ENCODE measurements around the gene SLC45A2.
"Not testable (repeated sequence)": the region's sequence is repeated elsewhere in the genome, so short reads cannot be mapped to it uniquely, and the experiment has no call there.

The SLC45A2 gene

DNA sequence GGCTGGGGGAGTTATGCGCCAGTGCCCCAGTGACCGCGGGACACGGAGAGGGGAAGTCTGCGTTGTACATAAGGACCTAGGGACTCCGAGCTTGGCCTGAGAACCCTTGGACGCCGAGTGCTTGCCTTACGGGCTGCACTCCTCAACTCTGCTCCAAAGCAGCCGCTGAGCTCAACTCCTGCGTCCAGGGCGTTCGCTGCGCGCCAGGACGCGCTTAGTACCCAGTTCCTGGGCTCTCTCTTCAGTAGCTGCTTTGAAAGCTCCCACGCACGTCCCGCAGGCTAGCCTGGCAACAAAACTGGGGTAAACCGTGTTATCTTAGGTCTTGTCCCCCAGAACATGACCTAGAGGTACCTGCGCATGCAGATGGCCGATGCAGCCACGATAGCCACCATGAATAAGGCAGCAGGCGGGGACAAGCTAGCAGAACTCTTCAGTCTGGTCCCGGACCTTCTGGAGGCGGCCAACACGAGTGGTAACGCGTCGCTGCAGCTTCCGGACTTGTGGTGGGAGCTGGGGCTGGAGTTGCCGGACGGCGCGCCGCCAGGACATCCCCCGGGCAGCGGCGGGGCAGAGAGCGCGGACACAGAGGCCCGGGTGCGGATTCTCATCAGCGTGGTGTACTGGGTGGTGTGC lies 48.0 kb downstream of the SLC45A2 start, which contains the start of gene RXFP3:
Gene RXFP3, plus strand, starts transcription at position 6 of the 636 bp plus-strand sequence. Its CDS starts 355 bp downstream, at position 361.
- Mint-ChIP-seq H3K27me3 (ENCODE audit: low read depth) (peaks cover 68% of the 10 kb centered on the region), H3K27ac (no peak within 1 kb of the TSS), H3K4me3 (no peak within 1 kb of the TSS), H3K9me3 (no peaks in the 10 kb centered on the region), H3K36me3 (ENCODE audit: low read depth) (no peaks in the 10 kb centered on the region), H3K4me1 (ENCODE audit: low read depth) (no peaks in the 10 kb centered on the region)

GRCh38 chr5:33936004-33936380 lies 48.5 kb downstream of the SLC45A2 start:
- Mint-ChIP-seq H3K27ac (no peak overlapping the region), H3K4me3 (no peak overlapping the region), H3K36me3 (ENCODE audit: low read depth) (no peaks in the 10 kb centered on the region), H3K9me3 (no peaks in the 10 kb centered on the region), H3K4me1 (ENCODE audit: low read depth) (no peaks in the 10 kb centered on the region), H3K27me3 (ENCODE audit: low read depth) (peaks cover 66% of the 10 kb centered on the region)

- Mint-ChIP-seq H3K4me3 (no peak overlapping the region), H3K27me3 (ENCODE audit: low read depth) (peaks cover 55% of the 10 kb centered on the region), H3K4me1 (ENCODE audit: low read depth) (no peaks in the 10 kb centered on the region), H3K36me3 (ENCODE audit: low read depth) (no peaks in the 10 kb centered on the region), H3K27ac (no peak overlapping the region), H3K9me3 (no peaks in the 10 kb centered on the region)
These were observed 50.3 kb downstream of the SLC45A2 start for GRCh38 chr5:33934176-33934575.

DNA sequence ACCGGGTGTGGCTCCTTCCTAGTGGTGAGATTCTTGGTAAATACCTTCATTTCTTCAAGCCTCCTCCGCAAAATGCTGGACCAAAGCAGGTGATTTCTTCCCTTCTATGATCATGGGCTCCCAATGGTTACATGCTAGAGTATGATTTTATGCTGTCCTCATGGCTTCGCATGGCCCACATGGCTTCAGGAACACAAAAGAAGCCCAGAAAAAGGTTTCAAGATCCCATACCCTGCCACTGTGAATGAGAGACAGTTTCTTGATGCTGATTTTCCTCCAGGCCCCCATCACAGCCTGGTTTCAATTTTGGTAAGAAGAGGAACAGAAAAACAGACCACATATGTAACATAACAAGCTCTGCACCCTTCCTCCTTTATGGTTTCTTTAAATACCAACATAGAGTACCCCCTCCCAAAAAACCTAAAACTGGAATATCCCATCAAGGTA lies 50.7 kb downstream of the SLC45A2 start:
- H3K4me1 Mint-ChIP-seq (ENCODE audit: low read depth), result no peaks in the 10 kb centered on the region
- H3K9me3 Mint-ChIP-seq, result no peaks in the 10 kb centered on the region
- no peaks in the 10 kb centered on the region for H3K36me3 Mint-ChIP-seq (ENCODE audit: low read depth)
- H3K27me3 Mint-ChIP-seq (ENCODE audit: low read depth), result peaks cover 52% of the 10 kb centered on the region
- H3K27ac Mint-ChIP-seq, result no peak overlapping the region
- H3K4me3 Mint-ChIP-seq, result no peak overlapping the region

- Mint-ChIP-seq H3K4me3 (no peak overlapping the region), H3K9me3 (no peaks in the 10 kb centered on the region), H3K27ac (no peak overlapping the region), H3K36me3 (ENCODE audit: low read depth) (no peaks in the 10 kb centered on the region), H3K4me1 (ENCODE audit: low read depth) (no peaks in the 10 kb centered on the region), H3K27me3 (ENCODE audit: low read depth) (peaks cover 27% of the 10 kb centered on the region)
These were observed 53.4 kb downstream of the SLC45A2 start for GRCh38 chr5:33931136-33931535.

DNA sequence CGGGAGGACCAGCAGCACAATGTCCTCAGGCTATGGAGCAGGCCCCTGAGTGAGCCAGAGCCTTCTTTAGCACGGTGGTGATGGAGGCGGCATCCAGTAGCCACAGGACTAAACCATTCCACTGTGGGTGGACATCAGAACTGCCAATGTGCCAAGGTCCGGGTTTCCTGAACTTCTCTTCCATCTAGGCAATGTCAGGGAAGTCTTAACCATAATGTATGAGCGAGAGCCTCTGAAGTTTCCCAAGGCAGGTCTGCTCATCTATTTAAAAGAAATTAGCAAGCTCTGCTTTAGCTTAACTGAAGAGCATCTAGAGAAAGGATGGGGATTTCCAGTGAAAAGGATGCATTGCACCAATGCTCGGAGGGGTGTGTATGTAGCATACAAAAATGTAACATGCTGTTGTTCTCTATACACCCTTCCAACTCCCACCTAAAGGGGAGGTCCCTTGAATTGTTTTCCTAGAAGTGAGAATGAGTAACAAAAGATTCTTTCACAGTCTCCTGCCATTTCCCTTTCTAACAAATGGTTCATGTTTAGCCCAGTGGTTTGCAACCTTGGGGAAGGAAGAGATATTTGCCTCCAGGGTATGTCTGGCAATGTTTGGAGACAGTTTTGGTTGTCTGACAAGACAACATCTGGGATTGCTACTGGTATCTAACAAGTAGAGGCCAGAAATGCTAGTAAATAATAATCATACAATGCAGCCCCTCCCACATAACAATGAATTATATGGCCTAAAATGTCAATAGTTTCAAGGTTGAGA lies 54.4 kb downstream of the SLC45A2 start:
- Mint-ChIP-seq H3K9me3 (no peaks in the 10 kb centered on the region), H3K36me3 (ENCODE audit: low read depth) (no peaks in the 10 kb centered on the region), H3K4me1 (ENCODE audit: low read depth) (no peaks in the 10 kb centered on the region), H3K27me3 (ENCODE audit: low read depth) (peaks cover 17% of the 10 kb centered on the region), H3K4me3 (no peak overlapping the region), H3K27ac (no peak overlapping the region)

DNA sequence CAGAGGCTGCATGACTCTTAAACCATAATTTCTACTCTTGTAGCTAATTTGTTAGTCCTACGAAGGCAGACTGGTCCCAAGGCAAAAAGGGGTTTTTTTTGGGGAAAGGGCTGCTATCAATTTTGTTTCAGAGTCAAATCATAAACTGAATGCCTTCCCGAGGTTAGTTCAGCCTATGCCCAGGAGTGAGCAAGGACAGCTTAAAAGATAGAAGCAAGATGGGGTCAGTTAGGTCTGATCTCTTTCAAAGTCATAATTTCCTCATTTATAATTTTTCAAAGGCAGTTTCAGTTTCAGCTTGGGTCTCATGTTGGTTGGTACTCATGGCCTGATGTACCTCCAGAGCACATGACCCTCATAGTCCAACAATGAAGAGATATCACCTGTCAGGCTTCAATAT lies 56.2 kb downstream of the SLC45A2 start:
- no peaks in the 10 kb centered on the region for H3K9me3 Mint-ChIP-seq
- no peaks in the 10 kb centered on the region for H3K36me3 Mint-ChIP-seq (ENCODE audit: low read depth)
- no peaks in the 10 kb centered on the region for H3K4me1 Mint-ChIP-seq (ENCODE audit: low read depth)
- peaks cover 10% of the 10 kb centered on the region for H3K27me3 Mint-ChIP-seq (ENCODE audit: low read depth)
- H3K4me3 Mint-ChIP-seq, result no peak overlapping the region
- no peak overlapping the region for H3K27ac Mint-ChIP-seq

DNA sequence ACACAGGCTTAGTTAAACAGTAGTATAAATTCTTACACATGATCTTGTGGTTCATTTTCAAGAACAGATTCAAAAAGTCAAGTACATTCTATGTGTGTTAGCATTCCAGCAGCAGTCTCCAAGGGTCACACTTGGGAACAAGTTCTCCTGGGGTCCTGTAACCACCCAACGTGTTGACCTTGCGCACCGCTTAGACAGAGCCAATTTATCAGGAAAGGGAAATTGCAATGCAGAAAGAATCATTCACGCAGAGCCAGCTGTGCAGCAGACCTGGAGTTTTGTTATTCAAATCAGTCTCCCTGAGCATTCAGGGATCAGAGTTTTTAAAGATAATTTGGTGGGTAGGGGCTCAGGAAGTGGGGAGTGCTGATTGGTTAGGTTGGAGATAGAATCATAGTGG lies 56.8 kb downstream of the SLC45A2 start:
- Mint-ChIP-seq H3K27ac (no peak overlapping the region), H3K27me3 (ENCODE audit: low read depth) (peaks cover 10% of the 10 kb centered on the region), H3K9me3 (no peaks in the 10 kb centered on the region), H3K4me3 (no peak overlapping the region), H3K4me1 (ENCODE audit: low read depth) (no peaks in the 10 kb centered on the region), H3K36me3 (ENCODE audit: low read depth) (no peaks in the 10 kb centered on the region)

- H3K27ac Mint-ChIP-seq, result no peak overlapping the region
- H3K36me3 Mint-ChIP-seq (ENCODE audit: low read depth), result no peaks in the 10 kb centered on the region
- H3K9me3 Mint-ChIP-seq, result no peaks in the 10 kb centered on the region
- H3K4me3 Mint-ChIP-seq, result no peak overlapping the region
- H3K27me3 Mint-ChIP-seq (ENCODE audit: low read depth), result peaks cover 10% of the 10 kb centered on the region
- H3K4me1 Mint-ChIP-seq (ENCODE audit: low read depth), result no peaks in the 10 kb centered on the region
These were observed 59.2 kb downstream of the SLC45A2 start for GRCh38 chr5:33925278-33925677.

DNA sequence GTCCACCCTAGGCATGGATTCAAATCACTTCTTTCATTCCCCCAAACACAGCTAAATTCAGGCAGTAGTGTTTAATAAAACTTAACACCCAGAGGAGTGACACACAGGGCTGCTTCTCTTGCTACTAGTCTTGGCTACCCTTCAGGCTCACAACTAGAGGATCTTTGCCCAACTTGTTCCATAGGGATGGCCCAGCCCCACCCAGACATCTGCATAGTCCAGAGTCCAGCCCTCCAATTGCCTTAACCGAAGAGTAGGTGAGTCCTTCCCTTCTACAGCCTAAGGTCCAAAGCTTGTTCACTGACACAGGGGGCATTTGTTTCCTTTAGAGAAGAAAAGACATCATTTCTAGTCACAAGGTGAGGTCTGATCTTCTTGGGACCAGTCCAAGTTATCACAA lies 63.5 kb downstream of the SLC45A2 start:
- Mint-ChIP-seq H3K27me3 (ENCODE audit: low read depth) (peaks cover 10% of the 10 kb centered on the region), H3K9me3 (peaks cover 22% of the 10 kb centered on the region), H3K4me1 (ENCODE audit: low read depth) (no peaks in the 10 kb centered on the region), H3K36me3 (ENCODE audit: low read depth) (no peaks in the 10 kb centered on the region), H3K27ac (no peak overlapping the region), H3K4me3 (no peak overlapping the region)

DNA sequence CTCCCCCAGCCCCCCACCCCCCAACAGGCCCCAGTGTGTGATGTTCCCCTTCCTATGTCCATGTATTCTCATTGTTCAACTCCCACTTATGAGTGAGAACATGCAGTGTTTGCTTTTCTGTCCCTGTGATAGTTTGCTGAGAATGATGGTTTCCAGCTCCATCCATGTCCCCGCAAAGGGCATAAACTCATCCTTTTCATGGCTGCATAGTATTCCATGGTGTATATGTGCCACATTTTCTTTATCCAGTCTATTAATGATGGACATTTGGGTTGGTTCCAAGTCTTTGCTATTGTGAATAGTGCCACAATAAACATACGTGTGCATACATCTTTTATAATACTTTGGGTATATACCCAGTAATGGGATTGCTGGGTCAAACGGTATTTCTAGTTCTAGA lies 69.6 kb downstream of the SLC45A2 start:
- H3K4me3 Mint-ChIP-seq; H3K27me3 Mint-ChIP-seq (ENCODE audit: low read depth); H3K4me1 Mint-ChIP-seq (ENCODE audit: low read depth); H3K27ac Mint-ChIP-seq; H3K36me3 Mint-ChIP-seq (ENCODE audit: low read depth): not testable (repeated sequence)
- peaks cover 24% of the 10 kb centered on the region for H3K9me3 Mint-ChIP-seq

DNA sequence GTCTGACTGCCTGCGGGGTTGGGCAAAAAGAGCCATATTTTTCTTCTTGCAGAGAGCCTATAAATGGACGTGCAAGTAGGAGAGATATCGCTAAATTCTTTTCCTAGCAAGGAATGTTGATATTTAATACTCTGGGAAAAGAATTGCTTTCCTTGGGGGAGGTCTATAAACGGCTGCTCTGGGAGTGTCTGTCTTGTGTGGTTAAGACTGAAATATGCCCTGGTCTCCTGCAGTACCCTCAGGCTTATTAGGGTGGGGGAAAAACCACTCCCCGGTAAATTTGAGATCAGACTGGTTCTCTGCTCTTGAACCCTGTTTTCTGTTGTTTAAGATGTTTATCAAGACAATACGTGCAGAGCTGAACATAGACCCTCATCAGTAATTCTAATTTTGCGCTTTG lies 78.2 kb downstream of the SLC45A2 start:
- H3K4me3 Mint-ChIP-seq; H3K36me3 Mint-ChIP-seq (ENCODE audit: low read depth); H3K27me3 Mint-ChIP-seq (ENCODE audit: low read depth); H3K4me1 Mint-ChIP-seq (ENCODE audit: low read depth); H3K27ac Mint-ChIP-seq: not testable (repeated sequence)
- H3K9me3 Mint-ChIP-seq, result peaks cover 32% of the 10 kb centered on the region

GRCh38 chr5:33905381-33905780 lies 79.1 kb downstream of the SLC45A2 start:
- H3K4me1 Mint-ChIP-seq (ENCODE audit: low read depth), result no peaks in the 10 kb centered on the region
- no peak overlapping the region for H3K27ac Mint-ChIP-seq
- H3K36me3 Mint-ChIP-seq (ENCODE audit: low read depth), result no peaks in the 10 kb centered on the region
- H3K27me3 Mint-ChIP-seq (ENCODE audit: low read depth), result no peaks in the 10 kb centered on the region
- no peak overlapping the region for H3K4me3 Mint-ChIP-seq
- H3K9me3 Mint-ChIP-seq, result peaks cover 32% of the 10 kb centered on the region

GRCh38 chr5:33903118-33903517 lies 81.4 kb downstream of the SLC45A2 start:
- H3K27ac Mint-ChIP-seq, result no peak overlapping the region
- H3K9me3 Mint-ChIP-seq, result peaks cover 29% of the 10 kb centered on the region
- H3K27me3 Mint-ChIP-seq (ENCODE audit: low read depth), result no peaks in the 10 kb centered on the region
- no peak overlapping the region for H3K4me3 Mint-ChIP-seq
- H3K36me3 Mint-ChIP-seq (ENCODE audit: low read depth), result no peaks in the 10 kb centered on the region
- no peaks in the 10 kb centered on the region for H3K4me1 Mint-ChIP-seq (ENCODE audit: low read depth)

- Mint-ChIP-seq H3K27ac (no peak overlapping the region), H3K27me3 (ENCODE audit: low read depth) (peaks cover 12% of the 10 kb centered on the region), H3K36me3 (ENCODE audit: low read depth) (no peaks in the 10 kb centered on the region), H3K9me3 (peaks cover 16% of the 10 kb centered on the region), H3K4me3 (no peak overlapping the region), H3K4me1 (ENCODE audit: low read depth) (no peaks in the 10 kb centered on the region)
These were observed 83.3 kb downstream of the SLC45A2 start for GRCh38 chr5:33901156-33901555.
